GM23338 (cell line): ENCODE measurements around the gene APP. TPM values are rescaled to one million over a fixed set of nuclear protein-coding genes. Genes with fewer than 3 reads are reported as not detected.

ENCODE experiments used
- ATAC-seq: fragments of 200-7000 bp; cut with Tn5 transposase; 3 replicates; pipeline ENCODE4 v1.9.1; 2020
- DNase-seq: peaks from one replicate; pipeline ENCODE4 v3.0.0-alpha.2; 2015; ENCODE audit warnings: low spot score
- H2AFZ ChIP-seq: fragments of 200-600 bp; sonication (generic); 2 replicates; pipeline ENCODE4 v1.8.0; 2016; ENCODE audit warnings: antibody characterized with exemption, mild to moderate bottlenecking, moderate library complexity
- H3F3A ChIP-seq: fragments of 200-600 bp; sonication (generic); replicated peaks from 2 replicates; pipeline ENCODE4 v1.8.0; 2017; ENCODE audit warnings: antibody characterized with exemption, mixed run types, low read depth
- H3K27ac ChIP-seq: fragments of 200-600 bp; sonication (generic); 2 replicates; pipeline ENCODE4 v1.6.1; 2016; ENCODE audit warnings: low read depth
- H3K27me3 ChIP-seq: fragments of 200-600 bp; sonication (generic); 2 replicates; pipeline ENCODE4 v1.8.0; 2016; ENCODE audit warnings: mild to moderate bottlenecking, mixed run types, moderate library complexity; ENCODE audit not compliant: insufficient read depth
- H3K36me3 ChIP-seq: fragments of 200-600 bp; sonication (generic); 2 replicates; pipeline ENCODE4 v1.8.0; 2016; ENCODE audit warnings: mild to moderate bottlenecking; ENCODE audit not compliant: insufficient read depth
- H3K4me1 ChIP-seq: fragments of 200-600 bp; sonication (generic); 2 replicates; pipeline ENCODE4 v1.8.0; 2016; ENCODE audit warnings: mild to moderate bottlenecking, moderate library complexity; ENCODE audit not compliant: insufficient read depth
- H3K4me2 ChIP-seq: fragments of 200-600 bp; sonication (generic); 2 replicates; pipeline ENCODE4 v1.7.1; 2017; ENCODE audit warnings: mixed run types
- H3K4me3 ChIP-seq: fragments of 200-600 bp; sonication (generic); 2 replicates; pipeline ENCODE4 v1.6.1; 2016; ENCODE audit warnings: mixed run types
- H3K79me2 ChIP-seq: fragments of 200-600 bp; sonication (generic); replicated peaks from 2 replicates; pipeline ENCODE4 v1.8.0; 2017; ENCODE audit warnings: mild to moderate bottlenecking; ENCODE audit not compliant: insufficient read depth
- H3K9me2 ChIP-seq: fragments of 200-600 bp; sonication (generic); 2 replicates; pipeline ENCODE4 v1.8.0; 2017; ENCODE audit not compliant: insufficient read depth
- H4K20me1 ChIP-seq: fragments of 200-600 bp; sonication (generic); replicated peaks from 2 replicates; pipeline ENCODE4 v1.8.0; 2017; ENCODE audit warnings: mild to moderate bottlenecking; ENCODE audit not compliant: insufficient read depth
- H3K27ac Mint-ChIP-seq: 2 replicates; pipeline ENCODE4 v1.8.0; 2020; ENCODE audit warnings: inconsistent platforms, mild to moderate bottlenecking, moderate library complexity, mixed read lengths
- H3K27me3 Mint-ChIP-seq: 3 replicates; pipeline ENCODE4 v1.8.0; 2022; ENCODE audit warnings: low read depth, mild to moderate bottlenecking, moderate library complexity, mixed read lengths, inconsistent platforms; ENCODE audit not compliant: insufficient read depth, poor library complexity
- H3K36me3 Mint-ChIP-seq: 3 replicates; pipeline ENCODE4 v1.8.0; 2021; ENCODE audit warnings: low read depth, mild to moderate bottlenecking, inconsistent platforms, moderate library complexity, mixed read lengths
- H3K4me1 Mint-ChIP-seq: 3 replicates; pipeline ENCODE4 v1.8.0; 2020; ENCODE audit warnings: mild to moderate bottlenecking, inconsistent platforms, mixed read lengths
- H3K4me3 Mint-ChIP-seq: 3 replicates; pipeline ENCODE4 v1.8.0; 2021; ENCODE audit warnings: moderate library complexity, mild to moderate bottlenecking, inconsistent platforms, mixed read lengths
- H3K9me3 Mint-ChIP-seq: 3 replicates; pipeline ENCODE4 v1.8.0; 2020; ENCODE audit warnings: moderate library complexity, mild to moderate bottlenecking, inconsistent platforms, mixed read lengths
- CREB1 ChIP-seq: fragments of 250-450 bp; sonication (Bioruptor Pico); IDR thresholded peaks from 2 replicates; pipeline ENCODE4 v1.5.0; 2020; ENCODE audit warnings: low read depth, mild to moderate bottlenecking, moderate library complexity
- ETS1 ChIP-seq: IDR thresholded peaks from 2 replicates; pipeline ENCODE4 v1.6.1; 2016; ENCODE audit warnings: antibody characterized with exemption
- EZH2 ChIP-seq: fragments of 200-600 bp; sonication (generic); IDR thresholded peaks from one replicate; pipeline ENCODE4 v1.8.0; 2017; ENCODE audit warnings: antibody characterized with exemption, mild to moderate bottlenecking, low read depth; ENCODE audit not compliant: unreplicated experiment
- NANOG ChIP-seq: IDR thresholded peaks from 2 replicates; pipeline ENCODE4 v1.6.1; 2016; ENCODE audit warnings: antibody characterized with exemption, borderline replicate concordance
- POLR2AphosphoS5 ChIP-seq: IDR thresholded peaks from 2 replicates; pipeline ENCODE4 v1.6.1; 2016; ENCODE audit warnings: antibody characterized with exemption, low read depth
- REST ChIP-seq: IDR thresholded peaks from one replicate; pipeline ENCODE4 v1.6.1; 2018; ENCODE audit warnings: antibody characterized with exemption; ENCODE audit not compliant: unreplicated experiment
- STAT1 ChIP-seq: IDR thresholded peaks from one replicate; pipeline ENCODE4 v1.6.1; 2016; ENCODE audit warnings: antibody characterized with exemption; ENCODE audit not compliant: unreplicated experiment
- ZNF331 ChIP-seq: fragments of 250-450 bp; sonication (Bioruptor Pico); IDR thresholded peaks from 2 replicates; pipeline ENCODE4 v1.5.0; 2020; ENCODE audit warnings: low read depth, mild to moderate bottlenecking, moderate library complexity
- ZNF462 ChIP-seq: fragments of 250-450 bp; sonication (Bioruptor Pico); IDR thresholded peaks from 2 replicates; pipeline ENCODE4 v1.5.0; 2020; ENCODE audit warnings: mild to moderate bottlenecking, moderate library complexity
- polyA plus RNA-seq: library from polyadenylated mRNA; unstranded; fragments of >200 nt; fragmentation: Nextera tagmentation; extraction: Ambion mirVana; gene quantifications from 2 replicates; pipeline ENCODE4 v1.2.1, GENCODE V29; 2016
- total RNA-seq: library from RNA; depleted of rRNA; stranded (reverse); fragments of >200 nt; shearing (Covaris generic); gene quantifications from 2 replicates; pipeline ENCODE4 v1.2.3, GENCODE V29; 2014

Gene APP
- total and polyA plus RNA-seq, 2 experiments from 2014 or later, result 69.4 to 444 TPM

- H3K27me3 ChIP-seq, result no peaks in the 10 kb centered on the region
- no peak overlapping the region for H3K4me3 ChIP-seq
- no peaks in the 10 kb centered on the region for H3F3A ChIP-seq
- no peak overlapping the region for H2AFZ ChIP-seq
- Mint-ChIP-seq H3K27ac (no peak overlapping the region), H3K4me3 (no peak overlapping the region), H3K27me3 (peaks cover 5% of the 10 kb centered on the region), H3K4me1 (peaks cover 4% of the 10 kb centered on the region; the same call in 2 of the 3 replicates), H3K9me3 (no peaks in the 10 kb centered on the region), H3K36me3 (peaks cover 47% of the 10 kb centered on the region)
- H3K36me3 ChIP-seq, result peaks cover 24% of the 10 kb centered on the region; the same call in 1 of the 2 replicates
- no peak for TF ChIP-seq REST
- TF ChIP-seq ZNF331, result no peak
- TF ChIP-seq EZH2, result no peak
- no peak for TF ChIP-seq NANOG
- TF ChIP-seq STAT1, result no peak
- 0 out of 2 replicates have a peak, but pooled peaks cover 7% of the 10 kb centered on the region for H3K4me1 ChIP-seq
- no peak overlapping the region for H3K4me2 ChIP-seq
- 0 out of 2 replicates have a peak, but pooled peaks cover 10% of the 10 kb centered on the region for H4K20me1 ChIP-seq
- H3K79me2 ChIP-seq, result no peaks in the 10 kb centered on the region; the same call in none of the 2 replicates
- H3K9me2 ChIP-seq, result no peaks in the 10 kb centered on the region
- no peak overlapping the region for H3K27ac ChIP-seq
- ATAC-seq (no peak), DNase-seq (no peak)
These were observed 264.0 kb downstream of the APP start for GRCh38 chr21:25906587-25906986.

GRCh38 chr21:25905126-25905525 lies 265.4 kb downstream of the APP start:
- Histone ChIP-seq H4K20me1 (0 out of 2 replicates have a peak, but pooled peaks cover 4% of the 10 kb centered on the region), H3K4me1 (peaks cover 7% of the 10 kb centered on the region; the same call in 1 of the 2 replicates), H3K27ac (no peak overlapping the region), H3K9me2 (no peaks in the 10 kb centered on the region), H2AFZ (no peak overlapping the region), H3K4me3 (no peak overlapping the region), H3K36me3 (peaks cover 27% of the 10 kb centered on the region; the same call in 1 of the 2 replicates), H3K79me2 (no peaks in the 10 kb centered on the region; the same call in 1 of the 2 replicates), H3F3A (no peaks in the 10 kb centered on the region), H3K4me2 (no peak overlapping the region), H3K27me3 (no peaks in the 10 kb centered on the region)
- Mint-ChIP-seq H3K36me3 (peaks cover 47% of the 10 kb centered on the region), H3K9me3 (no peaks in the 10 kb centered on the region), H3K27me3 (peaks cover 5% of the 10 kb centered on the region), H3K27ac (no peak overlapping the region), H3K4me1 (peaks cover 4% of the 10 kb centered on the region; the same call in 2 of the 3 replicates), H3K4me3 (no peak overlapping the region)
- no peak for ATAC-seq
- no peak for DNase-seq
- TF ChIP-seq CREB1 (CRISPR knock-in tag) (no peak), POLR2AphosphoS5 (no peak), NANOG (no peak), ETS1 (no peak), ZNF462 (CRISPR knock-in tag) (no peak), ZNF331 (no peak), EZH2 (no peak)
